Dermis microvascular lymphatic vessel endothelial cell (primary cell): ENCODE data around the gene ORC5. TPM values are rescaled to one million over a fixed set of nuclear protein-coding genes. Genes with fewer than 3 reads are reported as not detected.

ENCODE experiments used
- DNase-seq, 2 donors: peaks; one replicate each; pipeline versions ENCODE4 v3.0.0 to v3.0.0-alpha.2; 2010; ENCODE audit warnings: low read depth in 2 of 2
- total RNA-seq: library from RNA; depleted of rRNA; stranded (reverse); fragments of >200 nt; gene quantifications from 2 replicates; pipeline ENCODE4 v1.2.1, GENCODE V29; 2014

The ORC5 gene
- total RNA-seq, 1 donor from 2014 or later, result 18.2 TPM

- DNase-seq, result no peak
Observed at GRCh38 chr7:104127204-104127603, 80.6 kb downstream of the ORC5 start.

- DNase-seq, result peak; percentile 68 to 81
Observed at GRCh38 chr7:104126411-104126841, 81.4 kb downstream of the ORC5 start.

GRCh38 chr7:104124893-104125477 lies 82.8 kb downstream of the ORC5 start:
- DNase-seq, result no peak

GRCh38 chr7:104124469-104124868 lies 83.3 kb downstream of the ORC5 start:
- DNase-seq, result no peak

GRCh38 chr7:104123786-104124185 lies 84.0 kb downstream of the ORC5 start:
- peak; percentile 12 to 70 for DNase-seq

GRCh38 chr7:104113788-104114187 lies 94.0 kb downstream of the ORC5 start:
- no peak for DNase-seq

- no peak for DNase-seq
Observed at GRCh38 chr7:104112623-104113022, 95.2 kb downstream of the ORC5 start.

GRCh38 chr7:104111271-104111670 lies 96.5 kb downstream of the ORC5 start:
- DNase-seq, result no peak

- peak; percentile 56 to 63 for DNase-seq
Observed at GRCh38 chr7:104106108-104106905, 101.5 kb downstream of the ORC5 start.

- no peak for DNase-seq
Observed at GRCh38 chr7:104098890-104099289, 108.9 kb downstream of the ORC5 start.

- DNase-seq, result peak in 1 of 2 donors; percentile 46
Observed at GRCh38 chr7:104096683-104097082, 111.1 kb downstream of the ORC5 start.

GRCh38 chr7:104093127-104093526 lies 114.7 kb downstream of the ORC5 start:
- no peak for DNase-seq

GRCh38 chr7:104091242-104091641 lies 116.6 kb downstream of the ORC5 start:
- DNase-seq, result peak in 1 of 2 donors; percentile 39

- peak; percentile 70 to 90 for DNase-seq
Observed at GRCh38 chr7:104089612-104090011, 118.2 kb downstream of the ORC5 start.

GRCh38 chr7:104089061-104089460 lies 118.8 kb downstream of the ORC5 start:
- no peak for DNase-seq

Other genes with a start within 250 kb of the ORC5 start
- gene RELN, start 218.4 kb downstream of the ORC5 start, total RNA-seq, result 413 and 1,261 TPM in 2 replicates
- not detected in 2 replicates for gene LHFPL3, start 120.6 kb upstream of the ORC5 start, total RNA-seq